HEK293T (cell line): Measurements from ENCODE around the gene NFATC2IP.

Experiments
- BHLHE40 ChIP-seq: fragments of 450-650 bp; IDR thresholded peaks from 2 replicates; pipeline ENCODE4 v1.6.1; 2016; ENCODE audit warnings: mild to moderate bottlenecking, moderate library complexity, borderline replicate concordance
- ELF4 ChIP-seq: fragments of 450-650 bp; IDR thresholded peaks from 2 replicates; pipeline ENCODE4 v1.6.1; 2017; ENCODE audit warnings: antibody characterized with exemption
- FOXA1 ChIP-seq: fragments of 450-650 bp; IDR thresholded peaks from 2 replicates; pipeline ENCODE4 v1.6.1; 2016; ENCODE audit warnings: mild to moderate bottlenecking
- FOXM1 ChIP-seq: fragments of 450-650 bp; IDR thresholded peaks from 2 replicates; pipeline ENCODE4 v1.6.1; 2017; ENCODE audit warnings: mild to moderate bottlenecking, borderline replicate concordance
- LEF1 ChIP-seq: fragments of 450-650 bp; IDR thresholded peaks from 2 replicates; pipeline ENCODE4 v1.6.1; 2017; ENCODE audit warnings: mild to moderate bottlenecking, borderline replicate concordance
- NFRKB ChIP-seq: fragments of 450-650 bp; IDR thresholded peaks from 2 replicates; pipeline ENCODE4 v1.6.1; 2016; ENCODE audit warnings: mild to moderate bottlenecking, moderate library complexity
- SP1 ChIP-seq: fragments of 450-650 bp; IDR thresholded peaks from 2 replicates; pipeline ENCODE4 v1.6.1; 2017
- SUZ12 ChIP-seq: fragments of 450-650 bp; IDR thresholded peaks from 2 replicates; pipeline ENCODE4 v1.6.1; 2016; ENCODE audit warnings: mild to moderate bottlenecking
- ZNF384 ChIP-seq: fragments of 450-650 bp; IDR thresholded peaks from 2 replicates; pipeline ENCODE4 v1.6.1; 2016
- TF ChIP-seq, protein P1 (sequence below): fragments of 450-650 bp; IDR thresholded peaks from 2 replicates; pipeline ENCODE4 v1.6.1; 2016

DNA sequence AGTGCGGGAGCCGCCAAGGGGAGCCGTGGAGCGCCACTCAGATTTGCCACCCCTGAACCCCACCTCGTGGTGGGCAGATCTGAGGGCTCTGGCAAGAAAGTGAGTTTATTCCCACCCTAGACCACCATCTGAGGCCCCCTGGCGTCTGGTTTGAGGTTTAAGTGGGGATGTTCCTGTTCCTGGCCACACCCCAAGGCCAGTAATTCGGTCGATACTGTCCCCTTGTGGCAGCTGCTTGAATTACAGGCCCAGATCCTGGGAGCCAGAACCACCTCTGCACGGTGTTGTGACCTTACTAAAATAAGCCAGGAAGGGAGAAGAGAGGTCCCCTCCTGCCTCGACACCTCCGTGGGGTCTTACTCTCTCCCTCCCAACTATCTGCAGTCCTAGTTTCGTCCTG, 30.8 kb downstream of the NFATC2IP start:
- TF ChIP-seq NFRKB (no peak), BHLHE40 (no peak), ELF4 (no peak), SUZ12 (no peak), SP1 (no peak), FOXA1 (no peak), LEF1 (no peak), FOXM1 (no peak), ZNF384 (no peak)
- TF ChIP-seq, protein P1, sequence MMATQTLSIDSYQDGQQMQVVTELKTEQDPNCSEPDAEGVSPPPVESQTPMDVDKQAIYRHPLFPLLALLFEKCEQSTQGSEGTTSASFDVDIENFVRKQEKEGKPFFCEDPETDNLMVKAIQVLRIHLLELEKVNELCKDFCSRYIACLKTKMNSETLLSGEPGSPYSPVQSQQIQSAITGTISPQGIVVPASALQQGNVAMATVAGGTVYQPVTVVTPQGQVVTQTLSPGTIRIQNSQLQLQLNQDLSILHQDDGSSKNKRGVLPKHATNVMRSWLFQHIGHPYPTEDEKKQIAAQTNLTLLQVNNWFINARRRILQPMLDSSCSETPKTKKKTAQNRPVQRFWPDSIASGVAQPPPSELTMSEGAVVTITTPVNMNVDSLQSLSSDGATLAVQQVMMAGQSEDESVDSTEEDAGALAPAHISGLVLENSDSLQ, result no peak
